Cerebellar nuclear complex (tissue), 1 donor: Measurements from ENCODE around the gene LETM1.

ENCODE experiments used
- DNase-seq, 2 experiments: peaks; one replicate each; lab custom pipeline; 2025; lab: John Stamatoyannopoulos, UW

Gene LETM1

GRCh38 chr4:1794809-1795298 lies 61.1 kb downstream of the LETM1 start:
- no peak for DNase-seq

DNA sequence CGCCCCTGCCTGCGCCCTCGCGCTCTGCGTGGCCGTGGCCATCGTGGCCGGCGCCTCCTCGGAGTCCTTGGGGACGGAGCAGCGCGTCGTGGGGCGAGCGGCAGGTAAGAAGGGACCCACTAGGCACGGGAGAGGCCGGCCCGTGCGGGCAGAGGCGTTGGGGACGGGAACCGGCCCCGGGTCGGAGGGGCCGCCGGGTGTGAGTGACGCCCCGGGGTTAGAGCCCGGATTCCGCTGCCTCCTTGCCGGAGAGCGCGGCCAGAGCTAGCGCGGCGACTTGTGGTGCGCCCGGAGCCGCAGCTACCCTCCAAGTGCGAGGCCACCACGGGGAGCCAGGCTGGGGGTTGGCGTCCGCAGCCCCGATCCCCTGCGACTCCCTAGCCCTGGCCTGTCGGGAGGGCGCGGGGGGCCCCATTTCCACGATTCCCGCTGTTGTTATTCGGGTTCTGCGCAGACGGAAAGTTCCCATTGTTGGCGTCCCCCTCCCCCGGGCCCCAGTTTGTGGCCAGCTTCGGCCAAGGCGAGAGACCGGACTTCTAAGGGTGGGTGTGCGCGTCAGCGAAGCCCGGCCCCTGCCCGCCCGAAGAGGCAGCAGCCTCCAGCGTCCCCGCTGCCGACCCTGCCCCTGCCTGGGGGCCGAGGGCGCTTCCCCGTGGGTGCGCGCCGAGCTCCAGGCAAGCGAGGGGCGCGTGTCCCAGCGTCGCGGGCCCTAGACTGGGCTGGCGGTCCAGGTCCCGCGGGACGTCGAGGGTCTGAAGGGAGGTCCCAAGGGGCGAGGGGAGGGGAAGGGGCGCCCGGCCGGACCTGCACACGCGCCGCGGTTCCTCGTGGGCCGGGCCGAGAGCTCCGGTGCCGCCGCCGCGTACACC lies 61.8 kb downstream of the LETM1 start:
- DNase-seq = no peak

DNA sequence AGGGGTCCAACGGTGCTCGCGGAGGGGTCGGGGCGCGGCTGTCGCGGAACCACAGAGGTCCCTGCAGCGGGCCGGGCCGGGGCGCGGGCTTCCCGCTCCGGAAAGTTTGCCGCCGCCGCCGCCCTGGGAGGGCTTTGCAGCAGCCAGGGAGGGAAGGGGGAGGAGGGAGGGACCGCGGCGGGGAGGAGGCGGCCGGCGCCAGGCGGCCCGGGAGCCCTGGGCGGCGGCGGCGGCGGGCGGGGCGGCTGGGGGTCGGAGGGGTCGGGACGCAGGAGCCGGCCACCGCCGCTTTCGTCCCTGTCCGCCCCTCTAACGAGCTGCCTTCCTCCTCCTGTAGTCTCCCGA lies 62.5 kb downstream of the LETM1 start:
- DNase-seq = no peak

- DNase-seq = no peak
These were observed 63.0 kb downstream of the LETM1 start, which contains the start of gene FGFR3 for GRCh38 chr4:1792832-1793495. Gene FGFR3, plus strand, starts transcription at chr4:1793293. Its CDS starts 642 bp downstream, at chr4:1793935.

GRCh38 chr4:1792158-1792831 lies 63.7 kb downstream of the LETM1 start:
- no peak for DNase-seq

GRCh38 chr4:1790005-1790404 lies 66.0 kb downstream of the LETM1 start:
- DNase-seq = no peak

GRCh38 chr4:1789552-1789951 lies 66.4 kb downstream of the LETM1 start:
- no peak for DNase-seq

DNA sequence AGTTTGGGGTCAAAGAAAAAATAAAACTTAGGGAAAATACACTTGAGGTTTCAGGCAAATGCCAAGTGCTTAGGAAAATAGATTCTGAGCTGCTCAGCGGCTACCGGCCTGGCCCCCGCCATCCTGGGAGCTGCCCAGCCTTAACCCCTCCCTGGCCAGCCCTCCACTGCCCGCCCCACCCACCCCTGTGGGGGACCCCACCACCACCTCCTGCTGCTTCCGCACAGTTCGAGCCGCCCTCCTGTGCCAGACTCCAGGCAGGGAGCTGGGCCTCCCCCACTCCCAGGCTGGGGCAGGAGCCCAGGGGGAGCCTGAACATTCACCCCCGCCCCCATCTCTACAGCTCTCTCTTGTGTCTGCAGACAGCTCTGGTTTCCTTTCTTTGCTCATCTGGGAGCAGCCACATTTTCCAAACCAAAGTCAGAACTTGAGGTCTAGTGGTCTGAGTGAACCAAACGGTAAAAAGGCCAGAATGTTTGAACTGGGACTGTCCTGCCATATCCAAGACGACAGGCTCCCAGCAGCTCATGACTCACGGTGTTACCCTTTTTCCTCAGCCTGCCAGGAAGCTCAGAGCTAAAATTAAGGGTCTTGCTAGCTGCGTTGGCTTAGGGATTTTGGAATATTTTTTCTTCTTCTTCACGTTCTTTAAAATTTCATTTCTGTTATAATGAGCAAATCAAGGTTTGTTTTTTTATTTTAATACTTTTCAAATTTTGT lies 67.5 kb downstream of the LETM1 start:
- DNase-seq = no peak

- DNase-seq = no peak
These were observed 68.4 kb downstream of the LETM1 start for GRCh38 chr4:1787411-1788077.

DNA sequence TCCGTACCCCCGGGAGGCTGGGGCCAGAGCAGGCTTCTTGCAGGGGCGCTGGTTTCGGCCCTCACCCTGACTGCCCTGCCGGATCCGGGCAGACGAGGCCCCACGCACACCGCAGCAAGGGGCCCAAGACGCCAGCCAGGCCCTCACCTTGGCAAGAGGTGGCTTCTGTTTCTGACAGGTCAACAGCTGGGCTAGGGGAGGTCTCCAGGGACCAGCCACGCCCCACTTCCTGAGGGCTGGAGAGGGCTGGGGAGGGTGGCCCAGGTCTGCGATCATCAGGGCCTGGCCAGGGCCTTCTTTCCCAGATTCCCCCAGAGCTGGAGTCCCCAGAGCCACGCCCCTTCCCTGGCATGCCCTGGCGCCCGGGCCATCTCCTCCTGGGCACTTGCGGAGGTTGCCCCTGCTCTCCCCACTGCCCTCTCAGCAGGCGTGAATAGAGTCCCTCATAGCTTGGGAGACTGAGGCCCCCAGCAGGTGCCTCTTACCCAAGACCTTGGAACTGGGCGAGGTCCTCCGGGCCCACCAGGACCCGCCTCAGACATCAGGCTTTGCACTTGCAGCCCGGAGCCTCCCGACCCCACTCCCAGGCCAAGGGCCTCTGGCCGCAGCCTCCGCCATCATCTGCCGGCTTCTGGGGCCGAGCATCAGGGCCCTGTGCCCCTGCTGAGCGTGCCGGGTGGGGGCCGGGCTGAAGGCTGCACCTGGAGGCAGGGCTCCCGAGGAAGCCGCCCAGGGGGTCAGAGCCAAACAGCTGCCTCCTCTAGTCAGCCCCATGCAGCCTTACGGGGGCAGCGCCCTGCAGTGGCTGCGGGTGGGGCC lies 69.2 kb downstream of the LETM1 start:
- DNase-seq = no peak

DNA sequence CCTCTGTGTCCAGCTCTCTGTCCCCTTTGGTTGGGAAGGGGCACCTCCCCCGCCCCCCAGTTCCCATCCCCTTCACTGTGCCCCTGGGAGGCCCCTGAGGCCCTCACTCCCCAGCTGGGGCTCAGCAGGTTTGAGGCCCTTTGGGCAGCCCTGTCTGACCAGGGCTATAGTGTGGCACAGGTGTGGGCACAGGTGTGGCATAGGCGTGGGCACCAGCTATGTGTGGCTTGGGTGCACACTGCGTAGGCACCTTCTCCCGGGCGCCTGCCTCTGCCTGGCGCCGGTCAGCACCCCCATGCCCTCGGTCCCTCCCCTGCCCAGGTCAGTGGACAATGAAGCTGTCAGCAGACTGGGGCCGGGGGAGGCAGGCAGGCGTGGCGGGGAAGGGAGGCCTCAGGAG lies 70.4 kb downstream of the LETM1 start:
- DNase-seq = no peak

GRCh38 chr4:1784789-1785591 lies 71.0 kb downstream of the LETM1 start:
- DNase-seq = no peak

DNA sequence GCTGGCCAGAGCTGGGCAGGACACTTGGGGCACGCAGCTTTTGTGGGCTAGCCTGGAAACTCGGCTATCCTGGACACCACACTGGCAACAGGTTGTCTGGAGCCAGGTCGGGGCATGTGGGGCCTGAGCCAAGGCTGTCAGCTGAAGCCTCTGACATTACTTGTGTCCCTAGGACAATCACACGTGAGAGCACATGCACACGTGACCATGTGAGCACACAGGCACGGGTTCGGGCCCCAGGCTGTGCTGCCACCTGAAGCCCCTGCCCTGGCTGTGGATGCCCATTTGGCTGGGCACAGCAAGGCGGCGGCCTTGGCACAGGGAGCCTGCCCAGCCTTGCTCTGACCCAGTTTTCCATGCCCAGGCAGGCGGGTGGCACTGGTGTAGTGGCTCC lies 71.6 kb downstream of the LETM1 start:
- DNase-seq = peak; percentile 8 to 44

DNA sequence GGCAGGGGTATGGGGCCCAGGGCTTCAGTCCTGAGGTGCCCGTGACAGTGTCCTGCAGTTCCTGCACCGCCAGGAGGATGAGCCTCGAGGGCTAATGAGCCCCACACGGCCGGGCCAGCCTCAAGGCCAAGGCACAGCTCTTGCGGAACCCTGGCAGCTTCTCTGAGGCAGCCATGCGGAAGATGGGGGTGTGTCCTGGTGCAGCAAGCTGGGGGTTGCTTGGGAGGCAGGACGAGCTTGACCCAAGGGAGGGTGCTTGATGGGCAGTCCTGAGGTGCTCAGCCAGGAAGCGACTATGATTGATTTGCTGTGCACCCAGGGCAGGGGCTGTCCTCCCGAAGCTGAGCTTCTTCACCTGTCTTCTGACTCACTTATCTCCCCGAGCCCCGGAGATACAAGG lies 72.0 kb downstream of the LETM1 start:
- DNase-seq = no peak

- DNase-seq = no peak
These were observed 72.9 kb downstream of the LETM1 start for GRCh38 chr4:1783015-1783414.

GRCh38 chr4:1780435-1780834 lies 75.5 kb downstream of the LETM1 start:
- DNase-seq = no peak

DNA sequence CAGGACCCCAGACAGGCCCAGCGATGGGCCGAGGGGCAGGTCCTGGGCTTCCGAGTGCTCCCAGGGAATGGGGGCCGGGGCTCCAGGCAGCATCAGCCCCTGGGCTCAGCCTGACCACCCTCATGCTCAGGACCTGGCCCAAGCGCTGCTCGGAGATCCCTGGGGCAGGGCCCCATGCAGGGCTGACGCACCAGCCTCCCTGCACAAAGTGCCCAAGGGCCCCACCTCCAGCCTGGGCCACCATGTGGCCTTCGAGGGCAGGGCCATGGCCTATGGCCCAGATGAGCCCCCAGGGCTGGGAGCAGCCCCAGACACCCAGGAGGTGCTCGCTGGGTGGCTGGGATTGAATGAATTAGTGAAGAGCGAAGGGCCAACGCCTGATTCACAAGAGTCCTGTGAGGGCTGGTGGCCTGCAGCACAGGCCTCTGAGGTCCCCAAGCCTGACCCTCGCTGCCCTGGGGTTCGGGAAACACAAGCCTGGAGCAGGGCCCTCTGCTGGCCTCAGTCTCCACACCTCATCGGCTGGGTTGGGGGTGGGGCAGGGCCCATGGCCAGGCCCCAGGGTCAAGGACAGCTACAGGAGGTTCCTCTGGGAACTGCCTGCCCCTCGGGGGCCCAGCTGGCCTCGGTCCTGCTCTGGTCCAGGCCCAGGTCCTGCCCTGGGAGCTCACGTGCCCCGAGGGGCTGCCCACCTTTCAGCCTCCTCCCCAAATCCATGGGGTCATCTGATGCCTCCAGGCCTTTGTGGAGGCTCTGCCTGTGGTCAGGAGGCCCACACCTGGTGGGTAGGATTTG lies 76.2 kb downstream of the LETM1 start:
- DNase-seq = no peak

DNA sequence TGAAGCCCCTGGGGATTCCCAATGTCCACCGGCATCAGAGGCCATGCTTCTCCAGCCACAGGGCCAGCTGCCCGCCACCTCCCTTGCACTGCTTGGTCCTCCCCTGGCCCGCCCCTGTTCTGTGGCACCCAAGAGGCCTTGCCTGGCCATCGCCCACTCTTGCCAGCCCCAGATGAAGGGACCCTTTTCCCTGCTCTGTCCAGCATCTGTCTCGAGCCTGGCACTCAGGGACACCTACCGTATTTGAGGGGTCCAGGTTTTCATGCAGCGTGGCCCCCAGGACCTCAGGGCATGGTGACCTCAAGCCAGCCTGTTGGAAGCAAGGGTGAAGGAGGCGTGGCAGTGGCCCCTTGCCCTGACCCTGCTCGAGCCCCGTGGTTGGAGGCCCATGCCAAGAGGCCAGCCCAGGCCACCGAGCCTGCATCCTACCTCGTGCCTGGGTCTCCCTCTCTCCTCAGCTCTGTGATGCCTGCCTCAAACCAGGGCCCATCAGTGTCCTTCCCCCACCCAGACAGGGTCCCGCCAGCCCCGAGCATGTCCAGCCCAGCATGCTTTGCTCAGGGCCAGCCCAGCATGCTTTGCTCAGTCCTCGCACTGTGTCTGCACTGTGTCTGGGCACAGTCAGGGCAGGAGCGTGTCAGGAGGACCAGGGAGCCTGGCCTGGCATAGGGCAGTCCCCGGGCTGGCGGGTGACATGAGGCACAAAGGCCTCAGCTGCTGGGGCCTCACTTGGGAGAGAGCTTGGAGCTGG lies 77.1 kb downstream of the LETM1 start:
- no peak for DNase-seq
